Stimulated activated CD4-positive, alpha-beta T cell treated with anti-CD3 and anti-CD28 coated beads, Interleukin-12 subunit alpha, Interleukin-12 subunit beta, amount 100 ng/mL, for 48 hours (primary cell): ENCODE results near the gene ARMS2.

Experiments used
- DNase-seq, 3 donors: peaks; one replicate each; pipeline ENCODE4 v3.0.0-alpha.2; 2020; ENCODE audit warnings: low read depth in 2 of 3, low spot score in 1 of 3

ARMS2 gene

GRCh38 chr10:122450353-122450990, 4.0 kb upstream of the ARMS2 start:
- DNase-seq, result no peak

DNA sequence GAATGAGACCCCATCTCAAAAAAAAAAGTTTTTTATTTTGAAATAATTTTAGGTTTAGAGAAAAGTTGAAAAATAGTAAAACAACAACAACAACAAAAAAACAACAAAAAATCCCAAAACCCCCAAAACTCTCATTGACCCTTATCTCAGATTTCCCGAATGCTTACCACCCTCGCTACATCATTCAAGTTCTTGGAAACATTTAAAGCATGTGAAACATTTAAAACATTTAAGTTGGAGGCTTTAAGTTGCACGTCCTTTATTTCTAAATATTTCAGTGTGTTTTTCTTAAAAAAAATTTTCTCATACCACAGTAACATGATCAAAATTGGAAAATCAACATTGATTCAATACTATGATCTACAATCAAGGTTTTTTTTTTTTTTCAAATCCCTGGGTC, 382 bp upstream of the ARMS2 start:
- no peak for DNase-seq

GRCh38 chr10:122455376-122456079, 1.1 kb downstream of the ARMS2 start:
- no peak for DNase-seq

- no peak for DNase-seq
Measured at GRCh38 chr10:122457934-122458333, 3.5 kb downstream of the ARMS2 start.

GRCh38 chr10:122458693-122459092, 4.2 kb downstream of the ARMS2 start:
- DNase-seq, result no peak

- DNase-seq, result no peak
Measured at GRCh38 chr10:122459561-122460273, 5.3 kb downstream of the ARMS2 start.

DNA sequence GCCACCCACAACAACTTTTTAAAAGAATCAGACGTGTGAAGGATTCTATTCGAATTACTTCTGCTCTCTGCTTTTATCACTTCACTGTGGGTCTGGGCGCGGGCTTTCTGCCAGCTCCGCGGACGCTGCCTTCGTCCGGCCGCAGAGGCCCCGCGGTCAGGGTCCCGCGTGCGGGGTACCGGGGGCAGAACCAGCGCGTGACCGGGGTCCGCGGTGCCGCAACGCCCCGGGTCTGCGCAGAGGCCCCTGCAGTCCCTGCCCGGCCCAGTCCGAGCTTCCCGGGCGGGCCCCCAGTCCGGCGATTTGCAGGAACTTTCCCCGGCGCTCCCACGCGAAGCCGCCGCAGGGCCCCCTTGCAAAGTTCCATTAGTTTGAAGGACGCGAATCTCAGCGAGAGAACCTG, 6.4 kb downstream of the ARMS2 start:
- DNase-seq, result no peak

- DNase-seq, result no peak
Measured at GRCh38 chr10:122461367-122461728, 6.9 kb downstream of the ARMS2 start, which contains the start of gene HTRA1. Gene HTRA1 (plus strand): TSS chr10:122461553. CDS start chr10:122461653, 100 bp downstream.

DNA sequence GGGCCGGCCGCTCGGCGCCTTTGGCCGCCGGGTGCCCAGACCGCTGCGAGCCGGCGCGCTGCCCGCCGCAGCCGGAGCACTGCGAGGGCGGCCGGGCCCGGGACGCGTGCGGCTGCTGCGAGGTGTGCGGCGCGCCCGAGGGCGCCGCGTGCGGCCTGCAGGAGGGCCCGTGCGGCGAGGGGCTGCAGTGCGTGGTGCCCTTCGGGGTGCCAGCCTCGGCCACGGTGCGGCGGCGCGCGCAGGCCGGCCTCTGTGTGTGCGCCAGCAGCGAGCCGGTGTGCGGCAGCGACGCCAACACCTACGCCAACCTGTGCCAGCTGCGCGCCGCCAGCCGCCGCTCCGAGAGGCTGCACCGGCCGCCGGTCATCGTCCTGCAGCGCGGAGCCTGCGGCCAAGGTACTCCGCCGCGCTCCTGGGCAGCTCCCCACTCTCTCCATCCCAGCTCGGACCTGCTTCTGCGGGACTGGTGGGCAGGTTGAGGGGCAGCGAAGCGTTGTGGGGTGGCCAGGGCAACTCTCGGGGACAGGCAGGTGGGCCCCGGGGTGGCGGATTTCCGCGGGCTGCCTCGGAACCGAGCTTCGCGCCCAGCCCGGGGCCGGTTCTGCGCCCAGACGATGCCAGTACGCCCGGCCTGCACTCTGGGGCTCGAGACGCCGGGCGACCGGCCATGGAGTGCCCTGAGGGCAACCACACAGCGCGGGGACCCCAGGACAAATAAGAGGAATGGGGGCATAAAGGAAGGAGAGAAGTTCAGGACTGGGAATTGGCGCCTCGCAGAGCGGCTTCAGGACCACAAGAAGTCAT, 7.5 kb downstream of the ARMS2 start:
- no peak for DNase-seq

- no peak for DNase-seq
Measured at GRCh38 chr10:122462533-122463465, 8.3 kb downstream of the ARMS2 start.

GRCh38 chr10:122463466-122464249, 9.2 kb downstream of the ARMS2 start:
- DNase-seq, result no peak

DNA sequence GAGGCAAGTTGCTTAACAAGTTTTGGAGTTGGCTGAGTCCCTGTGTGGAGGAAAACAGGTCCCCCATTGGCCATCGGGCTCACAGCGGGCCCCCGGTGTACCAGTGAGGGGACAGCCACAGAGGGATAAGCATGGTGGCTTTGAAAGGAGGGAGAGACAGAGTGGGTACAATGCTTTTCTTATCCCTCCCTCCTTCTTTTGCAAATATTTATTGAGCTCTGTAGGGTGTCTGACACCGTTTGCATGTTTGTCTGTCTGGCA, 9.7 kb downstream of the ARMS2 start:
- no peak for DNase-seq

DNA sequence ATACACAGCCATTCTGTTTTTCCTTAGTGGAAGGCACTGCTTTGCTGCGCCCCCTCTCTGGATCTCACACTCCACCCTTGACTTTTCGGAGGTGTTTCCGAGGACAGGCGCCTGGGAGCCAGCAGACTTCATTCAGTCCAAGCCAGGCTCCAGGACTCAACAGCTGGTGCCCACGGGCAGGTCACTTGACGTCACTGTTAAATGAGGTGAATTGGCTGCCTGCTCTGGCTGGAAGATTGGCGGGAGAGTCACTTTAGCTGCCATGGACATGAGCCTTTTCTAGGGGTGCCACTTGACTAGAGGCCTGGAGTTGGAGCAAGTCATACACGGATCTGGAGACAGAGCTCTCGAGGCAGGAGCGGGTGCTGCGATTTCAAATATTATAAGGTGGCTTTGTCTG, 10.1 kb downstream of the ARMS2 start:
- no peak for DNase-seq

DNA sequence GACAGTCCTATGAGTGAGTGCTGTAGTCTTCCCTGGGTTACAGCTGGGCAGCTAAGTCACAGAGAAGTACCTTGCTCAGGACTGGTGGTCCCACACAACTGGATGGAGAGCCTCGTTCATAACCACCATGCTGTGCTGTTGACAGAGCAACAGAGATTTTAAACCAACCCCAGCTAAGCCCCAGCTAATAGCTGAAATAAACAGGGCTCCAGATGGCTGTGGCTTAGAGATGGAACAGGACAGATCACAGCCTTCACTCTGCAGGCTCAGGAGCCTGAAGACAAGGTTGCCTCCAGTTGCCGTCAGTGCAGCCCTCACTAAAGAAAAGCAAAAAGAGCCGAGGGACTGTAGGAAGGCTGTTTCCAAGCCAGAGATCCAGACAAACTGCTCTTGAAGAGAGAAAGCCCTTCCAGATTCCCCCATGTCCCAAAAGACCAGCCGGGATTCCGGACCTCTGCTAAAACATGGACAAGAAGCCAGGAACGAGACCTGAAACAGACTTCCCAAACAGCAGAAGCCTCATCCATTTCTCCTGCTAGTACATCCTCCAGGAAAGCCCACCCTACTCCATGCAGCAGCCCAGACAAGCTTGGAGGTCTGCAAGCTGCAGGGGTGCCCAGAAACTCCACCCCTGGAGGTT, 11.1 kb downstream of the ARMS2 start:
- DNase-seq, result no peak

DNA sequence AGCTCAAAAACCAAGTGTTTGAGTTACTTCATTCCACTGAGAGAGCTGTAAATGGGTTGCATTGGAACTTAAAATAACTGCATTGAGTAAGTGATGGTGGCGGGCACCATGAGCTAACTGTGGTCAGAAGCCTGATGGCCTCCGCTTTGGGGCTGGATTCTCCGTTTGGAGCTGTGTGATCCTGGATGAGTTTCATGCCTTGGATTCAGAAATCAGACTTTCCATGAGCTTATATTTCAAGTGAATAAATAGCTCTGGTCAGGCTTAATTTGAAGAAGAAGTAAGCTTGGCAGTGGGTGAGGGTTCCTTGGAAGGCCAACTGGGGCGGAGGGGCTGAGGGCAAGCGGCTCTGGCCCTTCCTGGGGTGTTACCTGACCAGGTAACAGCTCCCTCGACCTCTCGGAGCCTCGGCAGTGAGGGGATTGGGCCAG, 12.5 kb downstream of the ARMS2 start:
- DNase-seq, result no peak

DNA sequence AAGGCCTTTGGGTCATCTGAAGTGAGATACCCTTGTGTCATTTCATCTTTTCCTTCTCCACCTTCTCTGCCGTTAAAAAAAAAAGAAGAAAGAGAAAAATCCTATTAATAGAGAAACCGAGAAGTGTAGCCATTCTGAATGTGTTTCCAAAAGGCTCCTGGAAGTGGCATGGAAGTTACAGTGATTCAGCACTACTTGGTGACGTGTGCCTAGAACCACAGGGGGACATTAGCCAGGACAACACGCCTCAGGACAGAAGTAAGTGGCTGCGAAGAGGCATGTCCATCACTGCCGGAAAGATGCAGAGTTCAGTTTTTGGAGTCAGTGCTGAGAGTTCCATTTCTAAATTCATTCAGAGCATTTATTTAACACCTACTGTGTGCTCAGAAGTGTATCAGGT, 13.2 kb downstream of the ARMS2 start:
- DNase-seq, result no peak

GRCh38 chr10:122468307-122468925, 14.0 kb downstream of the ARMS2 start:
- DNase-seq, result no peak

GRCh38 chr10:122468926-122469781, 14.7 kb downstream of the ARMS2 start:
- DNase-seq, result no peak
